Measurements from ENCODE around the gene MED9. TPM values are rescaled to one million over a fixed set of nuclear protein-coding genes. Genes with fewer than 3 reads are reported as not detected.
"Not testable (repeated sequence)": the region's sequence is repeated elsewhere in the genome, so short reads cannot be mapped to it uniquely, and the experiment has no call there.

Gene MED9
- total RNA-seq (2014; rRNA removed; shearing (Covaris generic)) = 8.6 and 13.1 TPM in 2 replicates

- H3K27me3 ChIP-seq (replicated peaks) = 0 out of 2 replicates have a peak, but pooled peaks cover 3% of the 10 kb centered on the region
- peak; percentile 85 to 92 for DNase-seq (ENCODE audit: low read depth in 1 of 2, low spot score in 2 of 2)
- peaks cover 33% of the 10 kb centered on the region for H3K36me3 ChIP-seq
- H3K4me3 ChIP-seq = peak within 1 kb of the TSS; percentile 79
- peak within 1 kb of the TSS; percentile 65 for H3K27ac ChIP-seq
- peaks cover 14% of the 10 kb centered on the region for H3K4me1 ChIP-seq (replicated peaks)
- no peaks in the 10 kb centered on the region for H3K9me3 ChIP-seq (replicated peaks)
Observed at GRCh38 chr17:17476865-17477467, at the start of gene MED9. Gene MED9 (plus strand): TSS chr17:17477000. CDS start chr17:17477042, 42 bp downstream.

- Histone ChIP-seq H3K4me3 (no peak overlapping the region), H3K9me3 (replicated peaks) (peaks cover 6% of the 10 kb centered on the region), H3K4me1 (replicated peaks) (peaks cover 9% of the 10 kb centered on the region), H3K27me3 (replicated peaks) (no peaks in the 10 kb centered on the region), H3K36me3 (no peaks in the 10 kb centered on the region), H3K27ac (no peak overlapping the region)
- no peak for DNase-seq (ENCODE audit: low read depth in 1 of 2, low spot score in 2 of 2)
Observed at GRCh38 chr17:17429222-17429621, 47.6 kb upstream of the MED9 start.

GRCh38 chr17:17430924-17431323 is 45.9 kb upstream of the MED9 start:
- H3K9me3 ChIP-seq (replicated peaks); H3K36me3 ChIP-seq; H3K27ac ChIP-seq; DNase-seq (ENCODE audit: low read depth in 1 of 2, low spot score in 2 of 2); H3K4me3 ChIP-seq; H3K27me3 ChIP-seq (replicated peaks): not testable (repeated sequence)
- peaks cover 24% of the 10 kb centered on the region for H3K4me1 ChIP-seq (replicated peaks)

DNA sequence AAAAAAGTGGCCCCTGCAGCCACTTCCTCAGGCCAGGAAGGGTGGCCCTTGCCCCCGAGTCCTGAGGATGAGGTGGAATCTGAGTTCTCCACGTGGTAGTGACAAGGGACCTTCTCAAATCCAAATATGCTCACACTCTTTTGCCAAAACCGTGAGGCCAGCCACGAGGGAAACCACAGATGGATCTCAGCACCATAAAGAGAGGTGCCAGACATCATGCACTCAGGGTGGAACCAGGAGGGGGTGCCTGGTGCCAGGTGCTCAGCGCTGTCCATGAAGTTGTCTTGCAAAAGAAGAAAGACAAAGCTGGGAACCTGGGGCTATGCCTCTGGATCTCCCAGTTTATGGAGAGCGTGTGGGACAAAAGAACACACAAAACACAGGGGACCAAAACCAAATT is 45.2 kb upstream of the MED9 start:
- Histone ChIP-seq H3K4me1 (replicated peaks) (peaks cover 30% of the 10 kb centered on the region), H3K36me3 (no peaks in the 10 kb centered on the region)
- no peak for DNase-seq (ENCODE audit: low read depth in 1 of 2, low spot score in 2 of 2)

DNA sequence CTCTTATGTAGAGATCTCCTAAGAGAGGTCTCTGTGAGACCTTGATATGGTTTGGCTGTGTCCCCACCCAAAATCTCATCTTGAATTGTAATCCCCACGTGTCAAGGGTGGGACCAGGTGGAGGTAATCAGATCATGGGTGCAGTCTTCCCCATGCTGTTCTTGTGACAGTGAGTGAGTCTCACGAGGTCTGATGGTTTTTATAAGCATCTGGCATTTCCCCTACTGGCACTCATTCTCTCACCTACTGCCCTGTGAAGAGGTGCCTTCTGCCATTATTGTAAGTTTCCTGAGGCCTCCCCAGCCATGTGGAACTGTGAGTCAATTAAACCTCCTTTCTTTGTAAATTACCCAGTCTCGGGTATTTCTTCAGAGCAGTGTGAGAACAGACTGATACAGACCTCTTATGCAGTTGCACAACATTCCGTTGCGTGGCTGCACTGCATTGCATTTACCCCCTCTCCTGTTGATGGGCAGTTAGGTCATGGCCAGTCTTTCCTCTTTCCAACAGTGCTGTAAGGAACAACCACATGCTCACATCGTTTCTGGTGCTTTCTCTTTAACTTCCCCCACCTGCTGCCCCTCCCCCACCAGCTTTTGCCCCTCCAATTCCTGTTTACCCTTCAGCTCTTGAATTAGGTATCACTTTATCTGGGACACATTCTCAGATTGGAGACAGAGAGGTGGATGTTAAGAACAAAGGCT is 43.6 kb upstream of the MED9 start:
- H3K4me1 ChIP-seq (replicated peaks) = peaks cover 43% of the 10 kb centered on the region
- H3K27ac ChIP-seq = no peak overlapping the region
- no peak for DNase-seq (ENCODE audit: low read depth in 1 of 2, low spot score in 2 of 2)
- no peaks in the 10 kb centered on the region for H3K36me3 ChIP-seq
- no peaks in the 10 kb centered on the region for H3K9me3 ChIP-seq (replicated peaks)
- no peaks in the 10 kb centered on the region for H3K27me3 ChIP-seq (replicated peaks)
- no peak overlapping the region for H3K4me3 ChIP-seq

More for the DNA sequence above, 45.2 kb upstream of the MED9 start:
- H3K9me3 ChIP-seq (replicated peaks) = no peaks in the 10 kb centered on the region
- no peak overlapping the region for H3K4me3 ChIP-seq
- H3K27me3 ChIP-seq (replicated peaks) = no peaks in the 10 kb centered on the region
- H3K27ac ChIP-seq = no peak overlapping the region

DNA sequence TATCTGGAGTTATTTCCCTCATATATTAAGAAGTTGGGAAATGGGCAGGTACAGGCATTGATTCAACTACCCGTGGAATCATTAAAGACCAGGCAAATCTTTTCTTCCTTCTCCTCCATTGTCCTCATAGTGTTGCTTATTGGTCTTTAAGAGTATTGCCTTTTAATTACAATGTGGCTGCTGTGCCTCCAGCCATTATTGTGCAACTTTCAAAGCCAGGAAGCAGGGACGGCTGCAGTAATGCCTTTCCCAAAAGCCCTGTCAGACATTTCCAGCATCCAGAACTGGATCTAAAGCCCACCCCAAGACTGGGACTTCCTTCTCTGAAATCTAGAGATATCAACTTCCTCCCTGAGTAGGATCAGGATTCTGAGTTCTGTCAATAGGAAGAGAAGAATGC is 42.3 kb upstream of the MED9 start:
- H3K9me3 ChIP-seq (replicated peaks) = no peaks in the 10 kb centered on the region
- peaks cover 46% of the 10 kb centered on the region for H3K4me1 ChIP-seq (replicated peaks)
- H3K27me3 ChIP-seq (replicated peaks) = no peaks in the 10 kb centered on the region
- H3K4me3 ChIP-seq = no peak overlapping the region
- H3K27ac ChIP-seq = peak overlapping the region; percentile 71
- no peaks in the 10 kb centered on the region for H3K36me3 ChIP-seq
- no peak for DNase-seq (ENCODE audit: low read depth in 1 of 2, low spot score in 2 of 2)

DNA sequence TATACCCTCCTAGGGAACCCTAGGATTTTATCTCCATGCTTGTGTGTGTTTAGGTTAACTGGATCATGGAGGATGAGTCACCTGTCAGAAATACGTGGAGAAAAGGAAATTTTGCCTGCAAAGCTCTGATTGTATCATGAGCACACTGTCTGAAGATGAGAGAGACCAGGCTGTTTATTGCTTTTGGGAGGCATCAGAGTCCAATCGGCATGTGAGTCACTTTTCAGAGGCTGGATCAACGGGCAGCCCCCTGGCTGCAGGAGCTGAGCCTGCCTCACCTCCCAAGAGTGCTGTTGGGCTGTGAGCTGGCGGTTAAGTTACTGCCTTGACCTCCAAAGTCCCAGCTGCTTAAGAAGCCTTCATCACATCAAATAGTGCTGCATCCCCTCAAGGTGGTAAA is 41.5 kb upstream of the MED9 start:
- peak overlapping the region; percentile 71 for H3K27ac ChIP-seq
- H3K4me3 ChIP-seq = no peak overlapping the region
- no peaks in the 10 kb centered on the region for H3K27me3 ChIP-seq (replicated peaks)
- peaks cover 55% of the 10 kb centered on the region for H3K4me1 ChIP-seq (replicated peaks)
- no peaks in the 10 kb centered on the region for H3K36me3 ChIP-seq
- peak; percentile 90 for DNase-seq (ENCODE audit: low read depth in 1 of 2, low spot score in 2 of 2)
- no peaks in the 10 kb centered on the region for H3K9me3 ChIP-seq (replicated peaks)

- Histone ChIP-seq H3K27ac (no peak overlapping the region), H3K4me3 (no peak overlapping the region), H3K9me3 (replicated peaks) (no peaks in the 10 kb centered on the region), H3K27me3 (replicated peaks) (no peaks in the 10 kb centered on the region), H3K4me1 (replicated peaks) (peaks cover 66% of the 10 kb centered on the region), H3K36me3 (no peaks in the 10 kb centered on the region)
- DNase-seq (ENCODE audit: low read depth in 1 of 2, low spot score in 2 of 2) = no peak
Observed at GRCh38 chr17:17437461-17437860, 39.3 kb upstream of the MED9 start.

GRCh38 chr17:17437893-17438292 is 38.9 kb upstream of the MED9 start:
- peaks cover 66% of the 10 kb centered on the region for H3K4me1 ChIP-seq (replicated peaks)
- no peak overlapping the region for H3K4me3 ChIP-seq
- H3K27ac ChIP-seq = no peak overlapping the region
- no peaks in the 10 kb centered on the region for H3K9me3 ChIP-seq (replicated peaks)
- no peaks in the 10 kb centered on the region for H3K36me3 ChIP-seq
- H3K27me3 ChIP-seq (replicated peaks) = no peaks in the 10 kb centered on the region
- no peak for DNase-seq (ENCODE audit: low read depth in 1 of 2, low spot score in 2 of 2)

DNA sequence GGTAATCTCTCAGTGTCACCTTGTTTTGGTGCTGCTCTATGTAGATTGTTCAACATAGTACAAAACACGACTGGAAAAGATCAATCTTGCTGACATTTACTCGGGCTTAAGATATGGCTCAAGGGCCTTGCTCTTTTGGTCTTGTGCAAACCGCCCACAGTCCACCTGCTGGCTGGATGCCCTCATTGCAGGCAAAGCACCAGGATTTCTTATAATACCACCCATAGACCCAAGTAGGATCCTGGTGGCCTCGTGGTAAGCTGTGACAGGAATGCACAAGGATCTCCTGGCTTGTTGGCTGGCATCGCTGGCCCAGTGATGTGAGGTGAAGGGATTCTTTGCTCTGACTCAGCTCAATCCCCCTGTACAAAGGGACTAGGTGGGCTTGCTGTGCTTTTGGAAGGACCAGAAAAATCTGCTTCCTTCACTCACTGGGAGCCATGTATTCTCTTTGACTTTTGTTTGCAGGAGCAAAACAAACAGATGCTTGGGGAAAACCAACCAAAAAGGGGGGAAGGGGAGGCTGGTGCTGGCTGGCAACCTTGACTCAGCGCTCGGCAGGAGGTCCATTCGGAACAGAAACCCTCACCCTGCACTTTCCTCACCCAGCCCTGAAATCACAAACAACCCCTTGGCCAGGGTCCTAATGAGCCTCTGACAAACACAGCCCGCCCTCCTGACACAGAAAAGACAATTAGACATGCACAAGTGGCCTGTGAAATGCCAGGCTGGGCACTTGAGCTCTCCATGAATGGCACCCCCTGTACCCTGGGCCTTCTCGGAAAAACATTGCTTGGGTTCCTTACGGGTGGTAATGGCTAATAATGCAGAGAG is 36.6 kb upstream of the MED9 start:
- Histone ChIP-seq H3K27me3 (replicated peaks) (no peaks in the 10 kb centered on the region), H3K36me3 (no peaks in the 10 kb centered on the region), H3K9me3 (replicated peaks) (no peaks in the 10 kb centered on the region), H3K27ac (peak overlapping the region; percentile 8; the same call in 1 of the 2 replicates), H3K4me1 (replicated peaks) (peaks cover 70% of the 10 kb centered on the region), H3K4me3 (no peak overlapping the region)
- DNase-seq (ENCODE audit: low read depth in 1 of 2, low spot score in 2 of 2) = peak; percentile 72 to 86

- no peak for DNase-seq (ENCODE audit: low read depth in 1 of 2, low spot score in 2 of 2)
Observed at GRCh38 chr17:17440938-17441675, 35.7 kb upstream of the MED9 start.

GRCh38 chr17:17443173-17443572 is 33.6 kb upstream of the MED9 start:
- H3K36me3 ChIP-seq = no peaks in the 10 kb centered on the region
- H3K4me1 ChIP-seq (replicated peaks) = peaks cover 72% of the 10 kb centered on the region
- H3K4me3 ChIP-seq = no peak overlapping the region
- H3K9me3 ChIP-seq (replicated peaks) = no peaks in the 10 kb centered on the region
- DNase-seq (ENCODE audit: low read depth in 1 of 2, low spot score in 2 of 2) = no peak
- no peak overlapping the region for H3K27ac ChIP-seq
- no peaks in the 10 kb centered on the region for H3K27me3 ChIP-seq (replicated peaks)

More at GRCh38 chr17:17440938-17441675, 35.7 kb upstream of the MED9 start:
- peaks cover 70% of the 10 kb centered on the region for H3K4me1 ChIP-seq (replicated peaks)
- H3K9me3 ChIP-seq (replicated peaks) = no peaks in the 10 kb centered on the region
- H3K4me3 ChIP-seq = no peak overlapping the region
- no peak overlapping the region for H3K27ac ChIP-seq
- H3K36me3 ChIP-seq = no peaks in the 10 kb centered on the region
- H3K27me3 ChIP-seq (replicated peaks) = no peaks in the 10 kb centered on the region

DNA sequence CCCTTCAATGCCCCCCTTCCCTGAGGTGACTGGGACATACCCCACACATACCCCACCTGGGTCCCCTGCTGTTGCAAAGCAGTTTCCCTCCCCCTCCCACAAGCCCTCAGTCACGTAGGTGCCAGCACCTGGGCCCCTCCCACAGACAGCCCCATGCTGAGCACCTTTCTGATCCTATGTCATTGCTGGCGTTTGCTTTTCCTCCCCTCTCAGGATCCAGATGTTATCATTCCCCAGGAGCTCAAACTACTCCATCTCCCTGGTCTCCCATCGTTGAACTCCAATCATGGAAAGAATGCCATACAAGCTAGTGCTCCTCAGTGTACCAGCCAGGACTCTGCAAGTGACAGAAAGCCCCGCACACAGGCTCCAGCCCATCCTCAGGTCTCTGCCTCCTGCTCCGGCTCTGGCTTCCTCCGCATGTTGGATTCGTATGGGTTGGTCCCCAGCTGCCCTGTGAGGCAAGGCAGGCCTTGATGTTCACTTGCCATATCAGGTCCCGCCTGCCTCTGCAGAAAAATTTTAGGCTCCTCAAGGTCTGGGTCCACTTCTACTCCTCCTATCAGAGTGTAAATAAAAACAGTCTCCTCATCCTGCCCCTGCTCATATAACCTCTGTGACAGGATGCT is 31.4 kb upstream of the MED9 start:
- Histone ChIP-seq H3K27ac (peak overlapping the region; percentile 69), H3K4me3 (peak overlapping the region; percentile 0; the same call in 1 of the 2 replicates), H3K4me1 (replicated peaks) (peaks cover 62% of the 10 kb centered on the region)

More for the DNA sequence above, 31.4 kb upstream of the MED9 start:
- H3K36me3 ChIP-seq = no peaks in the 10 kb centered on the region
- no peaks in the 10 kb centered on the region for H3K9me3 ChIP-seq (replicated peaks)
- no peaks in the 10 kb centered on the region for H3K27me3 ChIP-seq (replicated peaks)
- no peak for DNase-seq (ENCODE audit: low read depth in 1 of 2, low spot score in 2 of 2)

All from SJSA1 (cell line).